Measurements from ENCODE around the gene OFD1.
A peak's percentile ranks its signal among the peaks of the same experiment; 100 is the strongest.

Gene OFD1

DNA sequence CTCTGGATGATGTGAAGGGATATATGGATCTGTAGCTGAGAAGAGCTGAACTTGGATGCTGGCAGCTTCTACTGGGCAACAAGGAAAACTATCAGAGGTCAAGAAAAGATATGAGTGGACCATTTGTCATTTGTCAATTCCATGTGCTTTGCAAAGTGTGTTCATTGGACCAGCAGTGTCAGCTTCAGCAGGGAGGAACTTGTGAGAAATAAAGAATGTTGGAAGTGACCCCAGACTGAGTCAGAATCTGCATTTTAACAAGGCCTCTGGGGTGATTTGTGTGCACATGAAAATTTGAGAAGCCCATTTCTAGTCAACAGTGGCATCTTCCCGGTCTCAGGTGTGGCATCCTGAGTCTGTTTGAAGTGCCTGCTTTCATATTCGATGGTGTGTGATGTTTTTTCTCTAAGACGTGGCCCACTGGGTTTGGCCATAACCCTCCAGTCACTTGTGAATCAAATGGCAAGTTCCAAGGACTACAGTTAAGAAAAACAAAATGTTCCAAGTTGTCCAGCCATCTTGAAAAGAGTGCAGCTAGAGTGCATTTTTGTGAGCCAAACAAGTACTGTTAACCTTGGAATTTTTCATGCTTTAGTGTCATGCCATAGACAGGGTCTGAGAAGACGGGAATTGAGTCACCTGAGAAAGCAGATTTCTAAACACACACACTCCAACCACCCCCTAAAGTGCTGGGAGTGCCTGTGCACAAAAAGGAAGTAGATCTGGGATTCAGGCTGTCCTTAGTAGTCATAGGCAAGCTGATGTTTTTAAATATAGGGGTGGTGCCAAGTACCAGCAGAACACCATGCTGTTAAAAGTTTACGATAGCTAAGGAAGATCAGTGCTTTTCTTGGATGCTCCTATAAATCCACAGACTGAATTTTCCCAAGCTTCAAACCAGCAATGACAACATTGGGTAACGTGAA lies 55.9 kb downstream of the OFD1 start:
- H3K4me1 Mint-ChIP-seq: no peaks in the 10 kb centered on the region
- H3K27ac Mint-ChIP-seq: no peak overlapping the region
- no peak overlapping the region for H3K4me3 Mint-ChIP-seq
- ATAC-seq (no peak), DNase-seq (no peak)
- H3K27me3 Mint-ChIP-seq: no peaks in the 10 kb centered on the region
- H3K9me3 Mint-ChIP-seq: no peaks in the 10 kb centered on the region

DNA sequence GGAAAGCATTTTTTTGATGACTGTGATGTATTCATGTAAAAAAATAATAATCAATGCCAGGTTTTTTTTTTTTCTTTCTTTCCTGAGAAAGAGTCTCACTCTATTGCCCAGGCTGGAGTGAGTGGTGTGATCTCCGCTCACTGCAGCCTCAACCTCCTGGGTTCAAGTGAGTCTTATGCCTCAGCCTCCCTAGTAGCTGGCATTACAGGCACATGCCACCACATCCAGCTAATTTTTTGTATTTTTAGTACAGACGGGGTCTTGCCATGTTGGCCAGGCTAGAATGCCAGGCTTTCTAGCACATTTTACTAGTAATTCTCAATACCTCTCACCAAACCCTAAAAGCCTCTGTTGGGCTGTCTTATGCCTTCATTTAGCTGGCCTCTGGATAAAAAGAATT lies 56.6 kb downstream of the OFD1 start:
- ATAC-seq (no peak), DNase-seq (no peak)
- Mint-ChIP-seq H3K4me1 (no peaks in the 10 kb centered on the region), H3K9me3 (no peaks in the 10 kb centered on the region), H3K27me3 (no peaks in the 10 kb centered on the region), H3K4me3 (no peak overlapping the region), H3K27ac (no peak overlapping the region)

DNA sequence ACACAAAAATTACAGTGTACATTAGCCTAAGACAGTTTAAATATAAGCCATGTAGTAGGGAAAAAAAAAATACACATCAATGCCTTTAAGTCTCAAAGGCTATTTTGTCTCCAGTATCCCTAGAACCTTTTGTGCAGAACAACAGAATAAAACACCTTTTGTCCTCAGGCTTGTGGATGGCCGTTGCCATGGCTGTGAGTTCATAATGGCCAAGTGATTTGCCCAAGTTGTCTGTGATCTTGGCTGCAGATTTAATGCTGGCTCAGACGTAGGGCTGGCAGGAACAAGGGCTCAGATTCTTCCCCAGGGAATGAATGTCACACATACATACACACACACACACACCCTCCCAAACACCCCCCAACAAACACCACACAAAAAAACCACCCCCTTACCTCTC lies 57.0 kb downstream of the OFD1 start:
- no peak for DNase-seq
- ATAC-seq: no peak
- Mint-ChIP-seq H3K27ac (no peak overlapping the region), H3K9me3 (no peaks in the 10 kb centered on the region), H3K27me3 (no peaks in the 10 kb centered on the region), H3K4me1 (no peaks in the 10 kb centered on the region), H3K4me3 (no peak overlapping the region)

DNA sequence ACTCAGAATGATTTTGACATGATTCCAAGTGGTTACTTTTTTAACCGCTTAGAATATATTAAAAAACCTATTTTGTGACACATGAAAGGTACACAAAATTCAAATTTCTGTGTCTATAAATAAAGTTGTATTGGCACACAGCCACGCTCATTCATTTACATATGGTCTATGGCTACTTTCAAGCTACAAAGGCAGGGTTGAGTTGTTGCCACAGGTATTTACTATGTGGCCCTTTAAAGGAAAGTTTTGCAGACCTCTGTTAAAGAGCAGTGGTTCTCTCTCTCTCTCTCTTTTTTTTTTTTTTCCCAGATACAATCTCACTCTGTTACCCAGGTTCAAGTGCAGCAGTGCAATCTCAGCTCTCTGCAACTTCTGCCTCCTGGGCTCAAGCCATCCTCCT lies 59.3 kb downstream of the OFD1 start:
- no peak overlapping the region for H3K4me3 Mint-ChIP-seq
- no peaks in the 10 kb centered on the region for H3K27me3 Mint-ChIP-seq
- ATAC-seq: no peak

DNA sequence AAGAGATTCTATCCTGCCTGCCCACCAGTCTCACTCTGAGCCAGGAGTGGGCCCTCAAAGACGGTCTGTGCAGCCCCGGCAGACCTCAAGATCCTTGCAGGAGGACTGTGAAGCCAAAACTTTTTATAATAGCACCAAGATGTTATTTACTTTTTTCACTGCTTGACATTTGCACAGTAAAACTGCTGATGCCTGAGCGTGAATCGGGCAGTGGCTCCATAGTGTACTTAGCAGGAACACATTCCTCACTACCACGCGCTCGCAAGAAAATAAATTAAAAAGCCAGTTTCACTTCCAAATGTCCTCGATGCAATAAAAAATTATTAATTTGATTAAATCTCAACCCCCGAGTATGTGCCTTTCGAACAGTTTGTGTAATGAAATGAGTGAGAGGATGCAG lies 59.9 kb downstream of the OFD1 start:
- H3K27ac Mint-ChIP-seq: no peak overlapping the region
- ATAC-seq (no peak), DNase-seq (no peak)
- no peaks in the 10 kb centered on the region for H3K4me1 Mint-ChIP-seq
- no peak overlapping the region for H3K4me3 Mint-ChIP-seq
- H3K9me3 Mint-ChIP-seq: no peaks in the 10 kb centered on the region
- no peaks in the 10 kb centered on the region for H3K27me3 Mint-ChIP-seq

More for the DNA sequence above, 59.3 kb downstream of the OFD1 start:
- Mint-ChIP-seq H3K4me1 (no peaks in the 10 kb centered on the region), H3K9me3 (no peaks in the 10 kb centered on the region), H3K27ac (no peak overlapping the region)
- no peak for DNase-seq

DNA sequence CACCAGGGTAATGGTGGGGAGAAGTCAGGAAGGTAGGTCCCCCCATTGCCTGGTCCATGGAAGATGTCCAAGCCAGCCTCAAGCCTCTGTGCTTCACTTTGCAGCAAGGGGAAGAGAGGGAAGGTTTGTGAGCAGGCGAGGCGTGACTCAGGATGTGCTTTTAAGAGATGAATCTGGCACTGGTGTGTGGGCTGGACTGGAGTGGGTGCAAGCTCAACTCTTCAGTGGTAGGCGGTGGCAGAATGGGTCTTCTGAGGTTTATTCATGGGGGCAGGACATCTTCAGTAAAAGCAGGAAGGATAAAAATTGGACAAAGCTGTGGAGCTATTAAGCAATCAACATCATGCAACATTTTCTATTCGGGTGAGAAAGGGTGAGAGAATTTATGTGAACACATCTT lies 63.0 kb downstream of the OFD1 start:
- DNase-seq: no peak

GRCh38 chrX:13798184-13798583 lies 63.6 kb downstream of the OFD1 start:
- Mint-ChIP-seq H3K4me1 (no peaks in the 10 kb centered on the region), H3K27ac (no peak overlapping the region), H3K4me3 (no peak overlapping the region), H3K9me3 (no peaks in the 10 kb centered on the region), H3K27me3 (no peaks in the 10 kb centered on the region)
- ATAC-seq (no peak), DNase-seq (no peak)

More for the DNA sequence above, 63.0 kb downstream of the OFD1 start:
- no peaks in the 10 kb centered on the region for H3K9me3 Mint-ChIP-seq
- H3K4me1 Mint-ChIP-seq: no peaks in the 10 kb centered on the region
- no peak overlapping the region for H3K4me3 Mint-ChIP-seq
- no peak for ATAC-seq
- no peaks in the 10 kb centered on the region for H3K27me3 Mint-ChIP-seq
- no peak overlapping the region for H3K27ac Mint-ChIP-seq

GRCh38 chrX:13803116-13803515 lies 68.6 kb downstream of the OFD1 start:
- no peak for ATAC-seq
- no peaks in the 10 kb centered on the region for H3K27me3 Mint-ChIP-seq

DNA sequence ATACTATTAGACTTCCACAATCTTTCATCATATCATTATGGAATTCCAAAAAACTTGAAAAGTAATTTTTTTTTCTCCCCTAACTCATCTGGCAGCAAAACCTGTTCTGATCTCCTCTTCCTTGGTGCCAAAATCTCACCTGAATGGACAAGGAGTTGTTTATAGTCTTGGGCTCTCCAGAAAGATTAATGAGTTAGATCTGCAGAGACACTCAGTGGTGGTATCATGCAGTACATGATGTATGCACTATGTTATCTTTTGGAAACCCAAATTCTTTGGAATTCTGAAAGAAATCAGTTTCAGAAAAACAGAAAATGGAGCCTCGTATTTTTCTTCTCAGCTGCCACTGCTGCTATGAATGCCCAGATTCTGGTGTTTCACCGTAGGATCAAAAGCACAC lies 70.7 kb downstream of the OFD1 start:
- no peak overlapping the region for H3K4me3 Mint-ChIP-seq
- H3K27ac Mint-ChIP-seq: no peak overlapping the region
- H3K27me3 Mint-ChIP-seq: no peaks in the 10 kb centered on the region
- ATAC-seq: no peak
- no peaks in the 10 kb centered on the region for H3K4me1 Mint-ChIP-seq
- DNase-seq: no peak
- H3K9me3 Mint-ChIP-seq: no peaks in the 10 kb centered on the region

More at GRCh38 chrX:13803116-13803515, 68.6 kb downstream of the OFD1 start:
- no peak for DNase-seq
- Mint-ChIP-seq H3K4me3 (no peak overlapping the region), H3K27ac (no peak overlapping the region), H3K9me3 (no peaks in the 10 kb centered on the region), H3K4me1 (no peaks in the 10 kb centered on the region)

DNA sequence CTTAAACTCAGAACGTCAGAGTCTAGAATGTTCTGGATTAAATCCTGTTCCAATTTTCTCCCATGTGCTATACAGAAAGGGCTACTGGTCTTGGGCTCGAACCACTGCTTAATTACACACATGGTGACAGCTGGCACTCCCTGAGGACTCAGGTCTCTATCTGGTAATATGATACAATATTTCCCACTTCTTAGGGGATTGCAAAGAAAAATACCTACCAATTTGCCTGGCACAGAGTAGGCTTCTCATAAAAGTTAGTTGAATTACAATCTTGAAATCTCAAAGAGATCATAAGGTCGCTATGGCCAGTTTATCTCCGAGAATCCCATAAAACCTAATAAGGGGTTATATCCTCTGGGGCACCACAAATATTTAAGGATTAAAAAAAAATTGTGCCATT lies 73.7 kb downstream of the OFD1 start:
- H3K4me1 Mint-ChIP-seq: no peaks in the 10 kb centered on the region
- H3K4me3 Mint-ChIP-seq: no peak overlapping the region
- ATAC-seq: no peak
- H3K27ac Mint-ChIP-seq: no peak overlapping the region
- H3K27me3 Mint-ChIP-seq: no peaks in the 10 kb centered on the region
- H3K9me3 Mint-ChIP-seq: no peaks in the 10 kb centered on the region
- DNase-seq: no peak

GRCh38 chrX:13808865-13809264 lies 74.3 kb downstream of the OFD1 start:
- H3K27me3 Mint-ChIP-seq: no peaks in the 10 kb centered on the region
- no peak overlapping the region for H3K4me3 Mint-ChIP-seq
- no peak for DNase-seq
- H3K27ac Mint-ChIP-seq: no peak overlapping the region
- no peaks in the 10 kb centered on the region for H3K4me1 Mint-ChIP-seq
- no peaks in the 10 kb centered on the region for H3K9me3 Mint-ChIP-seq
- ATAC-seq: no peak

GRCh38 chrX:13815664-13816063 lies 81.1 kb downstream of the OFD1 start:
- no peak for DNase-seq
- H3K4me3 Mint-ChIP-seq: no peak overlapping the region
- no peaks in the 10 kb centered on the region for H3K9me3 Mint-ChIP-seq
- ATAC-seq: no peak
- H3K27me3 Mint-ChIP-seq: peaks cover 12% of the 10 kb centered on the region
- no peak overlapping the region for H3K27ac Mint-ChIP-seq
- no peaks in the 10 kb centered on the region for H3K4me1 Mint-ChIP-seq

- DNase-seq: no peak
Measured at GRCh38 chrX:13816176-13816575, 81.6 kb downstream of the OFD1 start.

DNA sequence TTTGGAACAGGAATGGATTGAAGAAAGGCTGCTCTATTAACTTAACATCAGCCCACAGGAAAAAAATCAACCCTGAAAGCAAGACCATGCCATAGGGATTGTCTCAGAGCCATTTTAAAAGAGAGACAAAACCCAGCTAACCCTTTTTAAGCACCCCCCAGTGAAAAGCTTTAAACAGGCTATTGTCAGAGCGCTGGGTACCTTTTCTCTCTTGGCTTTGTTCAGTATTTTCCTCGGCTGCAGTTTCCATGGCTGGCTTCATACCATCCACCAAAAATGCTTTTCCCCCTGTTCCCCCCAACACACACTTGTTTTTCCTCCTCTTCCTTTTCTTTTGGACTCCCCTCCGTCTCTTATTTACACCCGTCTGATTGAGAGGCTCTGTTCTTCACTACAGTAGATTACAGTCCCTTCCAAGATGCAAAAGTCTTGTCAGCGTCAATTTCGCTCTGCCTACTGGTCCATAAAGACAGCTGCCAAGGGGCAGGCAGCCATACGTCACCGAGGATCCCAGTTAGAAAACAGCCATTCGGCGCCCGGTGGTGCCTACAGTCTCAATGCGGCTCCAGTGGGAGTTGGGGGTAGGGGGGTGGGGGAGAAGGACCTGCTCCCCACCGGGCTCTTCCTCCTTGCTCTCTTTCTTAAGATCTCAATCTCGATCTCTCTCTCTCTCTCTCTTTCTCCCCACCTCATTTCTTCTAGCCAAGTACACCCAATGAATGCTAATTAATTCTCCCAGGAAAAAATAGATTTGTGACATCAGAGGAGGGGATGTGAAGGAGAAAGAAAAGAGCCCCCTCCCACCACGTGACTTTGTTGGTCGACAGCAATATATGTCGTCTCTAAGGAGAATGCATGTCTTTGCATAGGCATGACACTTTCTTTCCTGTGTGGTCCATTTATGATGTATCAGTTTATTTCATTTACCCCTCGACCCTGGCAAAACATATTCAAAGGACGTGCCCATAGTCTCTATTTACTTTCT lies 82.4 kb downstream of the OFD1 start, which contains the start of gene GPM6B:
Gene GPM6B, minus strand, starts transcription at position 451 of the 985 bp plus-strand sequence. Its CDS starts 189 bp downstream, at position 262.
- Mint-ChIP-seq H3K4me3 (no peak within 1 kb of the TSS), H3K27me3 (peaks cover 12% of the 10 kb centered on the region), H3K9me3 (no peaks in the 10 kb centered on the region), H3K27ac (peak within 1 kb of the TSS in 1 of 2 donors; percentile 65), H3K4me1 (no peaks in the 10 kb centered on the region)
- DNase-seq (no peak), ATAC-seq (no peak)

More at GRCh38 chrX:13816176-13816575, 81.6 kb downstream of the OFD1 start:
- H3K27me3 Mint-ChIP-seq: peaks cover 12% of the 10 kb centered on the region
- no peak for ATAC-seq
- H3K9me3 Mint-ChIP-seq: no peaks in the 10 kb centered on the region
- H3K27ac Mint-ChIP-seq: no peak overlapping the region
- H3K4me1 Mint-ChIP-seq: no peaks in the 10 kb centered on the region
- no peak overlapping the region for H3K4me3 Mint-ChIP-seq

All from stimulated activated naive CD8-positive, alpha-beta T cell treated with anti-CD3 and anti-CD28 coated beads, Interleukin-15, amount 100 ng/mL, for 72 hours (primary cell).